GM12891 (cell line): ENCODE results near the gene CKMT2.

Experiments used
- POLR2A ChIP-seq: IDR thresholded peaks from 2 replicates; pipeline ENCODE4 v1.6.1; 2011; ENCODE audit warnings: low read depth, low read length, control low read depth
- POLR2AphosphoS5 ChIP-seq: IDR thresholded peaks from 2 replicates; pipeline ENCODE4 v1.6.1; 2011; ENCODE audit warnings: low read depth, low read length, control low read depth
- POU2F2 ChIP-seq: IDR thresholded peaks from 2 replicates; pipeline ENCODE4 v1.6.1; 2011; ENCODE audit warnings: low read depth, mild to moderate bottlenecking, control low read depth, low read length, moderate library complexity
- SPI1 ChIP-seq: IDR thresholded peaks from 2 replicates; pipeline ENCODE4 v1.6.1; 2011; ENCODE audit warnings: low read depth, low read length, control low read depth
- TAF1 ChIP-seq: IDR thresholded peaks from 2 replicates; pipeline ENCODE4 v1.6.1; 2011; ENCODE audit warnings: low read depth, low read length, control low read depth

GRCh38 chr5:81226286-81226685 is 6.8 kb upstream of the CKMT2 start:
- TF ChIP-seq POLR2A: no peak
- no peak for TF ChIP-seq POLR2AphosphoS5
- TF ChIP-seq POU2F2: no peak
- no peak for TF ChIP-seq SPI1
- TF ChIP-seq TAF1: no peak
